PC-3 (cell line): Measurements from ENCODE around the gene PRKCQ. TPM values are rescaled to one million over a fixed set of nuclear protein-coding genes. Genes with fewer than 3 reads are reported as not detected.
A peak's percentile ranks its signal among the peaks of the same experiment; 100 is the strongest.

Experiments
- ATAC-seq: fragments of 200-7000 bp; cut with Tn5 transposase; 2 replicates; pipeline ENCODE4 v1.9.1; 2020; ENCODE audit warnings: mild to moderate bottlenecking, moderate library complexity
- BruUV-seq: library from RNA; stranded (reverse); fragments of 400-500 nt; replicated peaks from 2 replicates; lab custom pipeline; 2021; lab: Mats Ljungman, UMichigan
- CTCF ChIA-PET: fragments of 300-600 bp; sonication (Branson Sonifier 250); formaldehyde crosslinking; loops from one replicate; lab custom pipeline; 2022; ENCODE audit warnings: antibody characterized with exemption; lab: Charles Lee
- POLR2A ChIA-PET: fragments of 300-600 bp; sonication (Branson Sonifier 250); formaldehyde crosslinking; loops from one replicate; lab custom pipeline; 2022; ENCODE audit warnings: antibody characterized with exemption; ENCODE audit not compliant: unreplicated experiment; lab: Charles Lee
- DNase-seq: peaks from one replicate; pipeline ENCODE4 v3.0.0-alpha.2; 2015
- H2AFZ ChIP-seq: fragments of 300-600 bp; sonication (generic); 2 replicates; pipeline ENCODE4 v1.6.0; 2016; ENCODE audit warnings: antibody characterized with exemption, low read length
- H3F3A ChIP-seq: fragments of 300-600 bp; sonication (generic); one replicate; pipeline ENCODE4 v1.6.0; 2017; ENCODE audit warnings: antibody characterized with exemption, low read length, control low read depth, mild to moderate bottlenecking; ENCODE audit not compliant: unreplicated experiment
- H3K27ac ChIP-seq: fragments of 300-600 bp; sonication (generic); 2 replicates; pipeline ENCODE4 v1.5.1; 2016; ENCODE audit warnings: mild to moderate bottlenecking, low read length
- H3K27me3 ChIP-seq: fragments of 300-600 bp; sonication (generic); 2 replicates; pipeline ENCODE4 v1.6.1; 2016; ENCODE audit warnings: low read length, mixed read lengths
- H3K36me3 ChIP-seq: fragments of 300-600 bp; sonication (generic); 2 replicates; pipeline ENCODE4 v1.6.1; 2016; ENCODE audit warnings: low read depth, mixed run types, low read length, mixed read lengths
- H3K4me1 ChIP-seq: fragments of 300-600 bp; sonication (generic); 2 replicates; pipeline ENCODE4 v1.5.1; 2016; ENCODE audit warnings: low read length; ENCODE audit not compliant: insufficient read depth
- H3K4me2 ChIP-seq: fragments of 300-600 bp; sonication (generic); 2 replicates; pipeline ENCODE4 v1.6.0; 2016; ENCODE audit warnings: low read length
- H3K4me3 ChIP-seq: fragments of 300-600 bp; sonication (generic); 2 replicates; pipeline ENCODE4 v1.5.1; 2016; ENCODE audit warnings: mild to moderate bottlenecking, low read length, mixed read lengths
- H3K79me2 ChIP-seq: fragments of 300-600 bp; sonication (generic); 2 replicates; pipeline ENCODE4 v1.6.1; 2017; ENCODE audit warnings: low read length, mixed read lengths
- H3K9ac ChIP-seq: fragments of 300-600 bp; sonication (generic); 2 replicates; pipeline ENCODE4 v1.6.0; 2016; ENCODE audit warnings: mild to moderate bottlenecking, low read length
- H3K9me2 ChIP-seq: fragments of 300-600 bp; sonication (generic); replicated peaks from 2 replicates; pipeline ENCODE4 v1.6.1; 2016; ENCODE audit warnings: mixed run types, low read length, mixed read lengths
- H3K9me3 ChIP-seq: fragments of 300-600 bp; sonication (generic); 2 replicates; pipeline ENCODE4 v1.6.1; 2016; ENCODE audit warnings: low read length, mixed read lengths
- H4K20me1 ChIP-seq: fragments of 300-600 bp; sonication (generic); 2 replicates; pipeline ENCODE4 v1.6.1; 2016; ENCODE audit warnings: low read length, mixed read lengths
- EZH2 ChIP-seq: fragments of 300-600 bp; sonication (generic); IDR thresholded peaks from one replicate; pipeline ENCODE4 v1.6.1; 2017; ENCODE audit warnings: antibody characterized with exemption, mild to moderate bottlenecking, low read length; ENCODE audit not compliant: unreplicated experiment
- EZH2phosphoT487 ChIP-seq: fragments of 300-600 bp; sonication (generic); IDR thresholded peaks from 2 replicates; pipeline ENCODE4 v1.6.1; 2018; ENCODE audit warnings: mild to moderate bottlenecking, antibody characterized with exemption, low read length, borderline replicate concordance
- intact Hi-C: fragments of 100-400 bp; cut with micrococcal nuclease; formaldehyde crosslinking; loops from 2 replicates; pipeline ENCODE4 v1.9.0; 2023
- total RNA-seq: library from RNA; depleted of rRNA; stranded (reverse); fragments of >200 nt; gene quantifications from 2 replicates; pipeline ENCODE4 v1.2.3, GENCODE V29; 2014
- TF ChIP-seq, protein P1 (sequence below): fragments of 300-600 bp; sonication (generic); conservative IDR thresholded peaks from 2 replicates; pipeline ENCODE4 v1.5.1; 2017; ENCODE audit warnings: antibody characterized with exemption, low read depth, mild to moderate bottlenecking, low read length

The PRKCQ gene
- total RNA-seq, 1 experiment from 2014 or later: not detected

DNA sequence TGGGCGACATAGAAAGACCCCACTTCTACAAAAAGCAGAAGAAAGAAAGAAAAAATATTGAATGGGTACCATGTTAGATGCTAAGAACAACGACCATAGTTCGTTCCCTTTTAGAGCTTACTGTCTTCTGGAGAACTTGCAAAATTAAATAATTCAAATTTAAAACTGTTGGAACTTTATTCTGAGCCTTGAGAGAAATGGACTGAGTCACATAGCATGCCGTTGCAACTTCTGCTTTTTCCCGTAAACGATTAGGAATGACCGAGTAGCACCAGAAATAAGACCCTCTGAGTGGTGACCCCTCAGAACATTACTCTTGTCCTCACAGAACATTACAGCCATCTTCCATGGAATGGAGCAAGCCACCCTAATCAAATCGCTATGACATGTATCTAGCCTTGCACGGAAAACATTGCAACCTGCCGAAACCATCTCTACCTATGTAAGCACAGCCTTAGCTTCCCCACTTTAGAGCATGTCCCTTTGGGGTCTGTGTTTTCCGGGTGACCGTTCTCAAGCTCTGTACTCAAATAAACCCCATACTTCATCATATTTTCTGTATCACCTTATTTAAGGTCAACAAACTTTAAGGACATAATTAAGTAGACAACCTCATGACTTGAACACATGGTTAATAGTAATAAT lies 179.1 kb downstream of the PRKCQ start:
- peak overlapping the region; percentile 84; the same call in 1 of the 2 replicates for H2AFZ ChIP-seq
- H4K20me1 ChIP-seq: no peaks in the 10 kb centered on the region
- TF ChIP-seq, protein P1, sequence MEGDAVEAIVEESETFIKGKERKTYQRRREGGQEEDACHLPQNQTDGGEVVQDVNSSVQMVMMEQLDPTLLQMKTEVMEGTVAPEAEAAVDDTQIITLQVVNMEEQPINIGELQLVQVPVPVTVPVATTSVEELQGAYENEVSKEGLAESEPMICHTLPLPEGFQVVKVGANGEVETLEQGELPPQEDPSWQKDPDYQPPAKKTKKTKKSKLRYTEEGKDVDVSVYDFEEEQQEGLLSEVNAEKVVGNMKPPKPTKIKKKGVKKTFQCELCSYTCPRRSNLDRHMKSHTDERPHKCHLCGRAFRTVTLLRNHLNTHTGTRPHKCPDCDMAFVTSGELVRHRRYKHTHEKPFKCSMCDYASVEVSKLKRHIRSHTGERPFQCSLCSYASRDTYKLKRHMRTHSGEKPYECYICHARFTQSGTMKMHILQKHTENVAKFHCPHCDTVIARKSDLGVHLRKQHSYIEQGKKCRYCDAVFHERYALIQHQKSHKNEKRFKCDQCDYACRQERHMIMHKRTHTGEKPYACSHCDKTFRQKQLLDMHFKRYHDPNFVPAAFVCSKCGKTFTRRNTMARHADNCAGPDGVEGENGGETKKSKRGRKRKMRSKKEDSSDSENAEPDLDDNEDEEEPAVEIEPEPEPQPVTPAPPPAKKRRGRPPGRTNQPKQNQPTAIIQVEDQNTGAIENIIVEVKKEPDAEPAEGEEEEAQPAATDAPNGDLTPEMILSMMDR: no peak
- TF ChIP-seq EZH2 (no peak), EZH2phosphoT487 (no peak)
- no peaks in the 10 kb centered on the region for H3K9me2 ChIP-seq
- ChIA-PET POLR2A (interaction anchor here (0.7 kb wide), 1 partner anchor 198 kb away, joined by 3 read pairs; the partner anchor contains the start of gene PFKFB3), CTCF (interaction anchor here (0.5 to 2.3 kb wide), 6 partner anchors 110 to 291 kb away, joined by 3 to 51 read pairs (median 8); partner anchors contain the start of gene PFKFB3)
- no peaks in the 10 kb centered on the region for H3K9me3 ChIP-seq
- H3K4me1 ChIP-seq: peaks cover 9% of the 10 kb centered on the region
- no TSS peak for BruUV-seq
- DNase-seq (no peak), ATAC-seq (no peak)
- H3K27me3 ChIP-seq: no peaks in the 10 kb centered on the region
- H3K4me3 ChIP-seq: peak overlapping the region; percentile 68; the same call in 1 of the 2 replicates
- intact Hi-C loops: loop anchor here (1.0 to 5.0 kb wide), 2 partner anchors 292 to 314 kb away; partner anchors contain the start of gene RBM17
- H3K27ac ChIP-seq: peak overlapping the region; percentile 61
- no peaks in the 10 kb centered on the region for H3F3A ChIP-seq
- H3K36me3 ChIP-seq: no peaks in the 10 kb centered on the region
- H3K9ac ChIP-seq: peak overlapping the region; percentile 67
- no peaks in the 10 kb centered on the region for H3K79me2 ChIP-seq
- H3K4me2 ChIP-seq: peak overlapping the region; percentile 89

DNA sequence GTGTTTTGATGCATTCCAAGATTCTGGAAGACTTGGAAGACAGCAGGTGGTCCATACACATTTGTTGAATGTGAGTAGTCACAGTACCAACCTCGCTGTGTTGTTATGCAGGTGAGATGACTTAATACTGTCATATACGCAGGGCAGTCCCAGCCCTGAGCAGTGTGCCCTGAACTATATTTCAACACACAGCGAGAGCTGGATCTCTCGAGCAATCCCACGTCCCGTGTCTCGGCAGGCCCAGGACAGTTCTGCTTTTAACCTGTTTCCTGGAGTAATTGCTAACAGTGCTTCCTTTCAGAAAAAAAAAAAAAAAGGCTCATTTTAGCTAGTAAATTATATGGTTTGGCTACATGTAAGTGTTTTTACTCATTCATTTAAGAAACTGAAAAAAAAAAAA lies 179.7 kb downstream of the PRKCQ start:
- no peak overlapping the region for H3K4me2 ChIP-seq
- no peak for DNase-seq
- POLR2A ChIA-PET: no interaction called here

More for the DNA sequence above, 179.7 kb downstream of the PRKCQ start:
- BruUV-seq: no TSS peak
- Histone ChIP-seq H3K27ac (no peak overlapping the region), H3K9me3 (no peaks in the 10 kb centered on the region), H4K20me1 (no peaks in the 10 kb centered on the region), H3K9me2 (no peaks in the 10 kb centered on the region), H3K79me2 (no peaks in the 10 kb centered on the region), H3K27me3 (no peaks in the 10 kb centered on the region), H2AFZ (no peak overlapping the region), H3K4me3 (no peak overlapping the region), H3F3A (no peaks in the 10 kb centered on the region), H3K36me3 (no peaks in the 10 kb centered on the region), H3K4me1 (peaks cover 9% of the 10 kb centered on the region), H3K9ac (no peak overlapping the region)
- intact Hi-C loops: loop anchor here (5.0 kb wide), 1 partner anchor 313 kb away; the partner anchor contains the start of gene RBM17
- TF ChIP-seq EZH2 (no peak), EZH2phosphoT487 (no peak)
- TF ChIP-seq, protein P1: no peak
- ATAC-seq: no peak
- CTCF ChIA-PET: interaction anchor here (2.3 kb wide), 1 partner anchor 198 kb away, joined by 51 read pairs; the partner anchor contains the start of gene PFKFB3
